ENCODE measurements around the gene ATXN7L3.
A peak's percentile ranks its signal among the peaks of the same experiment; 100 is the strongest.
"Not testable (repeated sequence)": the region's sequence is repeated elsewhere in the genome, so short reads cannot be mapped to it uniquely, and the experiment has no call there.

Gene ATXN7L3

DNA sequence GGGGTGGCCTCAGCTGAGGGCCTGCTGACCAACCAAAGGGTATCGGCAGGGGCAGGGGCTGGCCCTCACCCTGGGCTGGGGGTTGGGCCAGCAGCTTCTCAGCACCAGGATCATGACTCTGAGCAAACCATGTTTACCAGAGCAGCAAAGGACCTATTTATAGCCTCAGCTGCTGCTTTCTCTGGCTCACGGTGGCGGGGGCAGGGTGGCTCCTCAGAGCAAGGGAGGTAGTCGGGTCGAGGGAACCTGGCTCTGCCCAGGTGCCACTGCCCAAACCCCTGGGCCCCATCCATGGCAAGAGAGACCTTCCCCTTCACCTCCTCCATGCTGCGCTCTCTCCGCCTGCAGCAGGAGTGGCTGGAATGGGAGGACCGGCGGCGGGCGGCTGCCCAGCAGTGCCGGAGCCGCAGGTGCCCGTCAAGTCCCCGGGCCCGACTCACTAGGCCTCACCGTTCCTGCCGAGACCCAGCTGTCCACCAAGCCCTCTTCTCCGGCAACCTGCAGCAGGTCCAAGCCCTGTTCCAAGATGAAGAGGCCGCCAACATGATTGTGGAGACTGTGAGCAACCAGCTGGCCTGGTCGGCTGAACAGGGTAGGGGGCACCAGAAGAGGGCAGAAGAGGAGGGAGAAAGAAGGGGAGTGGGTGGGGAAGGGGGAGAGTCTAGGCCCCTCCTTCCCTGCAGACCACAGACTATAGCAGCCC, 29.0 kb downstream of the ATXN7L3 start, which contains the start of gene ASB16:
ASB16 (plus strand) TSS at position 206 of the 703 bp plus-strand sequence; CDS start at position 292, 86 bp downstream.
- DNase-seq: peak in 1 of 2 experiments; percentile 21

DNA sequence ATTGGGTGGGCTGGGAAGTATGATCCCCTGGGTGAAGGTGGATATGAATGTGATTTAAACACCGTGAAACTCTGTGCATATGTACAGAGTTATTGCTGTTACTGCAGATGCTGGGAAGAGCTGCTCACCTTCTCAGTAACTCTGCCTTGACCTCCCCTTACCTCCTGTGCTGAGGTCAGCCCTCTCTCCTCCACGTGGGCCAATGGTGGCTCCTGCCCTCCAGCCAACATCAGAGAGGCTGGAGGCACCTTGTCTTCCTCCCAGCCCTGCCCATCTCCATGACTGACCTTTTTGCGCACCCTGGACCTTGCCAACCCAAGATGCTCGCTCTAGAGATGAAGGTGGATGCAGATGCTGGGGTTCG, 29.6 kb downstream of the ATXN7L3 start:
- DNase-seq: no peak

DNA sequence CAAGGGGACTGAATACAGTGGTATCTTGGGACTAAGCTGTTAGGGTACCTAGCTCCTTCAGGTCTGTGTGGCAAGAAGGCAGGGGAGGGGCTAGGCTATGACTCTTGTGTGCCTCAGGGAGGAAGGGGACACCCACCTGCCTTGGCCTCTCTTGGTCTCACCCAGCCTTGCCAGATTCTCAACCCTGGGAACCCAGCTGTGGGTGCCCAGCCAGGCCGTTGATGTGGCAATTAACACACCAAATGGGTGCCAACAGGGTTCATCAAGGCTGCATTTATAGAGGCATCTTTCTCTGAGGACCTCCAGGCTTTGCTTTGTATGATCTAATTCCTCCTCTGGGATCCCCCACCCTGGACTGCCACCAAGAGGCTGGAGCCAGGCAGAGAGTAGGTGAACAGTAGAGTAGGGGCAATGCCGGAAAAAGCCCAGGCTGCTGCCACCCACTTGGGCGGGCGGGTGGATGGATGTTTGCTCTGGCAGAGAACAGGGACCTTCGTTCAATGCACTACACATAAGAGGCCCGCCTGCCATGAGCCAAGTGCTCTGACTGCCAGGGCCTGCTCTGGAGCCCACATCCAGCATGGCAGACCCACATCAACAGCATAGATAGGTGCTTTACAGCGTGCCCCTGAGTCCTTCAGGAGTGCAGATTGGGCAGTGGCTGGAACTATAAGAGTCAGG, 32.4 kb downstream of the ATXN7L3 start:
- DNase-seq: no peak

DNA sequence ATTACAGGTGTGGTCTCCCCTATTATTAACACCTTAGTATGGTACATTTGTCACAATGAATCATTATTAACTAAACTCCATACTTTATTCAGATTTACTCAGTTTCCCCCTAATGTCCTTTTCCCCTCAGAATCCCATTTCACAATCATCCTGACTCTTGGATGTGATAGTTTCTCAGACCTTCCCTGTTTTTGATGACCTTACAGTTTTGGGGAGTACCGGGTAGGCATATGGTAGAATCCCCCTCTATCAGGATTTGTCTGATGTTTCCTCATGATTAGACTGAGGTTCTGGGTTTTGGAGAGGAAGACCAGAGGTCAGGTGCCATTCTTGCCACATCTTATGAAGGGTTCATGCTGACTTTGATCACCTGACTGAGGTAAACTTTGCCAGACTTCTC, 35.2 kb downstream of the ATXN7L3 start:
- no peak for DNase-seq

DNA sequence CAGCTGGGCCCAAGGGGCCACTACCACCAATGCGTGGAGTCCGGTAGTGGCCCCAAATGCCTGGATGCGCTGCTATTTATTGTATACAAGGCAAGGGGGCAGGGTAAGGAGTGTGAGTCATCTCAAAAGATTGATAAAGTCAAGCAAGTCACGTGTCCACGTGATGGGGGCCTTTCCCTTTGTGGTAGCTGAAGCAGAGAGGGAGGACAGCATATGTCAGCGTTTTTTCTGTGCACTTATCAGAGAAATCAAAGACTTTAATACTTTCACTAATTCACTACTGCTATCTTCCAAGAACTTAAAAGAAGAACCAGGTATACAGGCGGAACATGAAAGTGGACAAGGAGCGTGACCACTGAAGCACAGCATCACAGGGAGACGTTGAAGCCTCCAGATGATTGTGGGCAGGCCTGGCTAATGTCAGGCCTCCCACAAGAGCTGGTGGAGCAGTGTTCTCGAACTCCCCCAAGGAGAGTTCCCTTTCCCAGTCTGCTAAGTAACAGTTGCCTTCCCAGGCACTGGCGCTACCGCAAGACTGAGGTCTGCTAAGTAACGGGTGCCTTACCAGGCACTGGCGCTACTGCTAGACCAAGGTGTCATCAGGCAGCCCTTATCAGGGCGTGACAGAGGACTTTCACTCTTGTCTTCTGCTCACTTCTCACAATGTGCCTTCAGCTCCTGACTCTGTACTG, 40.0 kb downstream of the ATXN7L3 start:
- no peak for DNase-seq

DNA sequence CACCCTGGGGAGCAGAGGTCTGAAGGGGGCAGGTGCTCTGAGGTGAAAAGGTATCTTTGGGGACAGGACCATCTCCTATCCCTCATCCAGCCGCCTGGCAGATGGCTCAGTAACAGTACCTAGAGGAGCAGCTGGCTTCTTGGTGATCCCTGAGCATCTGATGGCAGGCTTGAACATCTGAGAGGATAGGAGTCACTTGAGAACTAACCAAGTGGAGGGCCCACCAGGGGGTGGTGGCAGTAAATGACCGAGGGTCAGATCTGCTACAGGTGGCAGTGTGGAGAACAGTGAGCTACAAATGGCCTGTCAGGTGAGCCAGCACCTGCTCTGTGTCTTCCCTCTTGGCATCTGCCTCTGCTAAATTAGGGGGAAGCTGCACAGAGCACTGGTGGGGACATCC, 44.2 kb downstream of the ATXN7L3 start:
- DNase-seq: peak; percentile 51 to 75

DNA sequence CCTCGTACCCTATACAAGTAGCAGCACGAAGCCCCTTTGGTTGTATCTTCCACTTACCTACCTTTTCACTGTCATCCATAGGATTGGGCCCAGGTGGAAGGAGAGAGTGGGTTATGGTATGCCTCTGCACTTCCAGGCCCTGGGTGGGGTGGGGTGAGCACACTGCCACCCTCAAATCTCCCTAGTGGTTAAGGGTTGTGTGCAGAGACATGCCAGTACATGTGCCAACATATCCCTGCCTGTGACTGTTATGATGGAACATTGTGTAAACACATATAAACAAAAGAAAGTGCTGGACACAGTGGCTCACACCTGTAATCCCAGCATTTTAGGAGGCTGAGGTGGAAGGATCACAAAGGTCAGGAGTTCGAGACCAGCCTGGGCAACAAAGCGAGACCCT, 46.8 kb downstream of the ATXN7L3 start:
- no peak for DNase-seq

DNA sequence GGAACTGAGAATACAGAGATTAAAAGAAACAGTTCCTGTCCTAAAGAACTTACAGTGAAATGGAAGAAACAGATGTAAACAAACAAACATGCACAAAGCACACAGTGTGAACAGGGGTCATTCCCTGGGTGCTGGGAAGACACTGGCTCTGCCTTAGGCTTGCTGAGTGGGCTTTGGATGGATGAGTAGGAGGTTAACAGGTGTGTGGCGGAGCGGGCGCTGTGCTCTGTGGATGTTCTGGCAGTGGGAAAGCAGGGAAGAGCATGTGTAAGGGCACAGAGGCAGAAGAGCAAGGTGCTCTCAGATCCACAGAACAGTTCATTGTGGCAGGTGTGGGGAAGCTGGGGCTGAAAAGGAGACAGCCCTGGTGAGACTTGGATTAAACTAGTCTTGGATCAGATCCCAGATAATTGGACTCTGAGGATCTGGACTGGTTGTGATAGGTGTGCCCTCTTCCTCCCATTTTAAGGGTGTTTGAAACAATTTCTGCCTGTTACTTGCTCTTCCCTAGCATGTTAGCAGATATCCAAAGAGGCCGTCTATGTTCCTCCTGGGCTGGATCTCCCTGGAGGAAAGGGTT, 49.8 kb downstream of the ATXN7L3 start:
- no peak for DNase-seq

DNA sequence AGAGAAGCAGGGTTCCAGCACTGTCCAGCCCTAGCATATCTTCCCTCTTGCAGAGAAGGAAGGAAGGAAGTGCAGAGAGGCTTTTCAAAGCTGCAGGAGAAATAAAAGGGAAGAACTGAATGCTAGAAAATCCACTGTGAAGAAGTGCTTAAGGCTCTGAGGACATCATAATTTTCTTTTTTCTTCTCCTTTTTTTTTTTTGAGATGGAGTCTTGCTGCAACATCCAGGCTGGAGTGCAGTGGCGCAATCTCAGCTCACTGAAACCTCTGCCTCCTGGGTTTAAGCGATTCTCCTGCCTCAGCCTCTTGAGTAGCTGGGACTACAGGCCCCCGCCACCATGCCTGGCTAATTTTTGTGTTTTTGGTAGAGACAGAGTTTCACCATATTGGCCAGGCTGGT, 50.6 kb downstream of the ATXN7L3 start:
- DNase-seq: not testable (repeated sequence)

DNA sequence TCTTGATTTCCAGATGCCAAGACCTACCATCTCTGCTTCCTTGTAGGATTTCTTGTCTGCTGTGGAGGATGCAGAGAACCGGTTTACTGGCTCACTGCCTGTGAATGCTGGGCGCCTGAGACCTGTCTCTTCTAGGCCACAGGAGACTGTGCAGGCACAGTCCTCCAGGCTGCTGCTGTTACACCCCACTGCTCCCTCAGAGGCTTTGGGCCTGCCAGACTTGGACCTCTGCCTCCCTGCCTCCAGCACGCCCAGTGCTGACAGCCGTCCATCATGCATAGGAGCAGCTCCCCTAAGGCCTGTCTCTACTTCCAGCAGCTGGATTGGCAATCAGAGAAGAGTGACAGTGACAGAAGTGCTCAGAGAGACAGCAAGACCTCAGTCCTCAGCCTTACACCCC, 51.9 kb downstream of the ATXN7L3 start:
- DNase-seq: no peak

DNA sequence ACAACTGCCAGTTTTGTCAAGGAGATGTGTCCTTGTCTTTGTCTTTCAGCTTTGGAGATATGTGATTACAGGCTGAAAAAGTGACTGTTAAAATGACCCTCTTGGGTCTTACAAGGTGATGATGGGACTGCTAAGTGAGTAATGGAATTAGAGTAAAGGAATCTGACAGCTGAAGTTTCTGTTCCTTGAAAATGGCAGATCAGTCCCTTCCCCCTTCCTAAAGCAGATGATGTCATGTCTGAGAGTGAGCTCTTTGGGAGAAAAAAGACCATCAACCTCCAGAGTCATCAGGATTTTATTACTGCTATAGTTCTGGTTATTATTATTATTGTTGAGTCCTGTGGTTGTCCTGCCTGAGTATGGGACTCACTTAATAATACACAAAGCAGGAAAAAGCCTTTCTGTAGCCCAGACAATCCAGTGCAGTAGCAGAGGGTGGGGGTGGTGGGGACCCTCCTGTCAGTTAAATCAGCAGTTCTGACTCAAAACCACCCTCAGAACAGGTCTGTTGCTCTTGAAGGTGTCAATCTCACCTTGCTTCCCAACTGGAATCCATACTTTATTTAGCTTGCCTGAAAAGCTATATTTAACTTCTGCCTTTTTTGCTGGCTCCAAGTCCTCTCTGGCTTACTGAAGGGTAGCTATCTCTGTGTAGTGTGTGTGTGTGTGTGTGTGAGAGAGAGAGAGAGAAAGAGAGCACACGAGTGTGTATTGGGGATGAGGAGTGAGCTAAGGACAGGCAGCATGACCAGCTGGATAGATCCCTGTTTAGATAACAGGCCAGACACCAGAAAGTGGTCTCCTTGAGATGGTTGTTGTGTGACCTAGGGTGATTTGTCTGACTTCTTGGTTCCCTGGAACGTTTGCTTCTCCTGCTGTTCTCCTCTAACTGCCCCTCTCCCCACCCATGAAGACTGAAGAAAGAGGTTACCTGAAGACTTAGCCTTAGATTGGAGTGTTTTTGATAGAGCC, 53.0 kb downstream of the ATXN7L3 start:
- DNase-seq: no peak

DNA sequence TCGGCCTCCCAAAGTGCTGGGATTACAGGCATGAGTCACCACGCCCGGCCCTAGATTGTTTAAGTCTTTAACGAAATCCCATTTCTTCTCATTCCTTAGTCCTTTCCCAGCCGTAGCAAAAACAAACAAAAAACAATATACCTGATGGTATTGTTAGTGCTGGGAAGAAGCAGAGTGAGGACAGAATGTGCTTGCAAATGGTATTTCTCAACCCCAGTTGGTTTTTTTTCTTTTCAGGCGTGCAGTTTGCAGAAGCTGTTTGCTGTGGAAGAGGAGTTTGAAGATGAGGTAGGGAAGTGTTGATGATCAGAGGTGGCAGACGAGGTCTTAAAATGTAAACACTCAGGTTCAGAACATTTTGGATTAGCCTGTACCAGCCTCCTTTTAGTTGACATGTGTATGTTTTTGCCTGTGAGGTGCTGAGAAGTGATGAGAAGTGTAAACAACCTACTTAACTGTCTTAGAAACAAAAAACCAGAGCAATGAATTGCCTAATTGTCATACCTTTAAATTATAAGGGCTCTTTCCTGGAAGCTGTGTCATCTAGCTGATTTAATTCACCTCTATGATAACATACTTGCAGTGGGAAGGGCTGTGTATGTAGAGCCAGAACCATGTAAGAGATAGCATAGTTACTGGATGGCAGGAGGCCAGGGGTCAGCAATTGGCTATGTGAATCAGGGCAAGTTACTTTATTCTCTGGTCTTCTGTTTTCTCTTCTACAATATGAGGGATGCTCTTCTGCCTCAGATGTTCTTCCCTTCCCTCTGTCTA, 54.5 kb downstream of the ATXN7L3 start:
- no peak for DNase-seq

DNA sequence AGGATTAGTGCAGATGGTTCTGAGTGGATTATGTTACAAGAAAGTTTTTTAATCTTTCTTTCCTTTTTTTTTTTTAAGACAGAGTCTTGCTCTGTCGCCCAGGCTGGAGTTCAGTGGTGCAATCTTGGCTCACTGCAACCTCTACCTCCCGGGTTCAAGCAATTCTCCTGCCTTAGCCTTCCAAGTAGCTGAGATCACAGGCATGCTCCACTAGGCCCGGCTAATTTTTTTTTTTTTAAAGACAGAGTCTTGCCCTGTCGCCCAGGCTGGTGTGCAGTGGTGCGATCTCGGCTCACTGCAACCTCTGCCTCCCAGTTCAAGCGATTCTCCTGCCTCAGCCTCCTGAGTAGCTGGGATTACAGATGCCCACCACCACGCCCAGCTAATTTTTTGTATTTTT, 55.8 kb downstream of the ATXN7L3 start:
- DNase-seq: not testable (repeated sequence)
